HL-60 (cell line): ENCODE data around the gene CD200R1L.
A peak's percentile ranks its signal among the peaks of the same experiment; 100 is the strongest.

Experiments used
- DNase-seq, 2 experiments: peaks; one replicate each; pipeline ENCODE4 v3.0.0-alpha.2; 2010 to 2020; ENCODE audit warnings: low read depth in 1 of 2, low spot score in 1 of 2
- H3K27ac ChIP-seq: fragments of 250-450 bp; sonication (Bioruptor Pico); replicated peaks from 2 replicates; pipeline ENCODE4 v1.5.1; 2020; ENCODE audit warnings: mild to moderate bottlenecking, moderate library complexity
- H3K27me3 ChIP-seq: fragments of 250-450 bp; sonication (Bioruptor Pico); 2 replicates; pipeline ENCODE4 v1.5.1; 2021; ENCODE audit warnings: mild to moderate bottlenecking, moderate library complexity; ENCODE audit not compliant: insufficient read depth, poor library complexity, severe bottlenecking
- H3K4me3 ChIP-seq: replicated peaks from 2 replicates; pipeline ENCODE4 v1.5.1; 2011; ENCODE audit warnings: mild to moderate bottlenecking, control low read depth, low read length; ENCODE audit not compliant: insufficient read depth
- GABPA ChIP-seq: IDR thresholded peaks from 2 replicates; pipeline ENCODE4 v1.6.1; 2012; ENCODE audit warnings: low read depth
- POLR2AphosphoS5 ChIP-seq: IDR thresholded peaks from 2 replicates; pipeline ENCODE4 v1.6.1; 2012; ENCODE audit warnings: low read depth
- SPI1 ChIP-seq: IDR thresholded peaks from 2 replicates; pipeline ENCODE4 v1.6.1; 2012; ENCODE audit warnings: low read depth, mild to moderate bottlenecking, borderline replicate concordance
- TF ChIP-seq, protein P1 (sequence below): IDR thresholded peaks from one replicate; pipeline ENCODE4 v1.5.1; 2011; ENCODE audit warnings: low read length, control low read depth, inconsistent platforms; ENCODE audit not compliant: insufficient read depth
- TF ChIP-seq, protein P2 (sequence below): IDR thresholded peaks from 2 replicates; pipeline ENCODE4 v1.6.1; 2012; ENCODE audit warnings: low read depth; ENCODE audit not compliant: insufficient replicate concordance

CD200R1L gene

DNA sequence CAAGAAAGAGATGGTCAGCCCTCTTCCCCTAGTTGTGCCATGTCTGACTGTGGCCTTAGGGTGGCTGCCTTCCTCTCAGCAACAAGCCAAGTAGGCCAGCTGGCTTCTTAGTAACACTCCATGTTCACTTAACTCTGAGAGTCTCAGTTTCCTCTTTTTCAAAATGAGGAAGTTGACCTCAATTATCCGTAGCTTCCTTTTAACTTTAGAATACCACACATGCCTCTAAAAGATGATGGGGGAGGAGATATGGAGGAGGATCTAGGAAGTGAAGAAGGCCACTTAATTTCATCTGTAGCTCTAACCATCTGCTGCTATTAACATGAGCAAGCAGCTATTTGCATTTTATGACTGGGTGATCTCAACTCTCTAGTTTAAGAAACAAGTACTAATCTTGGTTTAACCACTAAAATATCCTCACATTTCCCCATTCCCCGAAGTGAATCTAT lies 32.9 kb downstream of the CD200R1L start:
- peak overlapping the region; percentile 66 for H3K27ac ChIP-seq
- H3K27me3 ChIP-seq = no peaks in the 10 kb centered on the region
- peak; percentile 76 to 87 for DNase-seq
- no peak for TF ChIP-seq POLR2AphosphoS5
- TF ChIP-seq SPI1 = peak; percentile 92
- TF ChIP-seq, protein P1, sequence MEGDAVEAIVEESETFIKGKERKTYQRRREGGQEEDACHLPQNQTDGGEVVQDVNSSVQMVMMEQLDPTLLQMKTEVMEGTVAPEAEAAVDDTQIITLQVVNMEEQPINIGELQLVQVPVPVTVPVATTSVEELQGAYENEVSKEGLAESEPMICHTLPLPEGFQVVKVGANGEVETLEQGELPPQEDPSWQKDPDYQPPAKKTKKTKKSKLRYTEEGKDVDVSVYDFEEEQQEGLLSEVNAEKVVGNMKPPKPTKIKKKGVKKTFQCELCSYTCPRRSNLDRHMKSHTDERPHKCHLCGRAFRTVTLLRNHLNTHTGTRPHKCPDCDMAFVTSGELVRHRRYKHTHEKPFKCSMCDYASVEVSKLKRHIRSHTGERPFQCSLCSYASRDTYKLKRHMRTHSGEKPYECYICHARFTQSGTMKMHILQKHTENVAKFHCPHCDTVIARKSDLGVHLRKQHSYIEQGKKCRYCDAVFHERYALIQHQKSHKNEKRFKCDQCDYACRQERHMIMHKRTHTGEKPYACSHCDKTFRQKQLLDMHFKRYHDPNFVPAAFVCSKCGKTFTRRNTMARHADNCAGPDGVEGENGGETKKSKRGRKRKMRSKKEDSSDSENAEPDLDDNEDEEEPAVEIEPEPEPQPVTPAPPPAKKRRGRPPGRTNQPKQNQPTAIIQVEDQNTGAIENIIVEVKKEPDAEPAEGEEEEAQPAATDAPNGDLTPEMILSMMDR = peak; percentile 13
- TF ChIP-seq, protein P2, sequence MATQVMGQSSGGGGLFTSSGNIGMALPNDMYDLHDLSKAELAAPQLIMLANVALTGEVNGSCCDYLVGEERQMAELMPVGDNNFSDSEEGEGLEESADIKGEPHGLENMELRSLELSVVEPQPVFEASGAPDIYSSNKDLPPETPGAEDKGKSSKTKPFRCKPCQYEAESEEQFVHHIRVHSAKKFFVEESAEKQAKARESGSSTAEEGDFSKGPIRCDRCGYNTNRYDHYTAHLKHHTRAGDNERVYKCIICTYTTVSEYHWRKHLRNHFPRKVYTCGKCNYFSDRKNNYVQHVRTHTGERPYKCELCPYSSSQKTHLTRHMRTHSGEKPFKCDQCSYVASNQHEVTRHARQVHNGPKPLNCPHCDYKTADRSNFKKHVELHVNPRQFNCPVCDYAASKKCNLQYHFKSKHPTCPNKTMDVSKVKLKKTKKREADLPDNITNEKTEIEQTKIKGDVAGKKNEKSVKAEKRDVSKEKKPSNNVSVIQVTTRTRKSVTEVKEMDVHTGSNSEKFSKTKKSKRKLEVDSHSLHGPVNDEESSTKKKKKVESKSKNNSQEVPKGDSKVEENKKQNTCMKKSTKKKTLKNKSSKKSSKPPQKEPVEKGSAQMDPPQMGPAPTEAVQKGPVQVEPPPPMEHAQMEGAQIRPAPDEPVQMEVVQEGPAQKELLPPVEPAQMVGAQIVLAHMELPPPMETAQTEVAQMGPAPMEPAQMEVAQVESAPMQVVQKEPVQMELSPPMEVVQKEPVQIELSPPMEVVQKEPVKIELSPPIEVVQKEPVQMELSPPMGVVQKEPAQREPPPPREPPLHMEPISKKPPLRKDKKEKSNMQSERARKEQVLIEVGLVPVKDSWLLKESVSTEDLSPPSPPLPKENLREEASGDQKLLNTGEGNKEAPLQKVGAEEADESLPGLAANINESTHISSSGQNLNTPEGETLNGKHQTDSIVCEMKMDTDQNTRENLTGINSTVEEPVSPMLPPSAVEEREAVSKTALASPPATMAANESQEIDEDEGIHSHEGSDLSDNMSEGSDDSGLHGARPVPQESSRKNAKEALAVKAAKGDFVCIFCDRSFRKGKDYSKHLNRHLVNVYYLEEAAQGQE = no peak
- no peak for TF ChIP-seq GABPA
- no peak overlapping the region for H3K4me3 ChIP-seq

DNA sequence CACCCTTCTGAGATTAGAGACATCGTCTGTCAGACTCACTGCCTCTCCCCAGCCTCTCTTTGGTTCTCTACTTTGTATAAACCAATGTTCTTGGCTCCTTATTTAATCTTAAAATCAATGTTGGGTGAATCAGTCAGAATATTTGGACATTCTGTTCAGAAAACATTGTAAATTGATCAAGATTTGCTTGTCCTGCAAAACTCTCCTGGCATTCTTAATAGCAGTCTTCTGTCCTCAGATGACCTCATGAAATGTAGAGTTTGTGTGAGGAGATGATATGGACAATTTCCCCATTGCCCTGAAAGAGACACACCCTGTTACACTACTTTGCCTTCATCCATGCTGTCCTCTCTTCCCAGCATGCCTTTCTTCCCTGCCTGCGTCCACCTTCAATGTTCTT lies 33.6 kb downstream of the CD200R1L start:
- TF ChIP-seq POLR2AphosphoS5 (no peak), SPI1 (no peak), GABPA (no peak)
- TF ChIP-seq, protein P2 = no peak
- TF ChIP-seq, protein P1 = no peak
- DNase-seq = no peak
- H3K27me3 ChIP-seq = no peaks in the 10 kb centered on the region
- H3K4me3 ChIP-seq = no peak overlapping the region
- H3K27ac ChIP-seq = peak overlapping the region; percentile 39

DNA sequence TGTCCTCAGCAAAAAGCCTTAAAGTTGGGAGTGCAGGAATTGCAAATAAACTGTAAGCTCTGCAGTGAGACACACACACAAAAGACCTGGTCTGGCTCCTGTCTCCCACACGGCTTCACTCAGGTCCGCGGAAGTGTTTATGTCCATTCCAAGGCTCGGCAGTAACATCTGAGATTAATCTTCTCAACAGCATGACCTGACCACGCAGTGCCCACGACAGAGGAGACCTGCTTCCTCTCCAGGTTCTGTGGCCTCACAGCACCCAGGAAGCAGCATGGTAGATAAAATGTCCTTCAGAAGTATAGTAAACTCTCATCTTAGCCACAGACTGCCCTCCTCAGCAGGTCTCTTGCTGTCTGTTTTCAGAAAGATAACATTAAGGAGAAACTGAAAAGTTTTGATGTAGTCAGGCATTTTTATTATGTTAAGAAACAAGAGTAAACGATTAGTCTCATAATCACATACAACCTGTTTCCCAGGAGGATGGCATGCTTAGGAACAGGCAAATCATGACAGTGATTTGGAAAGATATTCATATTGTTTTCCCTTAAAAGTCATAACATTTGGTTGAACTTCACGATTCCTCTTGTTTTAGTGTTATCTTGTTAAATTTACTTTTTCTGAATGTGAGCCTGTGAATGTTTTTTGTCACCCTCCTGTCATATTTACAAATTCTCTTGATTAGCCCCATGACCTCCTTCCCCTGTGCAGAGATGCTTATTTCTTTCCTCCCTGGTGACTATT lies 34.6 kb downstream of the CD200R1L start:
- Histone ChIP-seq H3K27me3 (no peaks in the 10 kb centered on the region), H3K4me3 (no peak overlapping the region), H3K27ac (no peak overlapping the region)
- no peak for TF ChIP-seq SPI1
- TF ChIP-seq, protein P2 = no peak
- no peak for TF ChIP-seq POLR2AphosphoS5
- no peak for TF ChIP-seq GABPA
- TF ChIP-seq, protein P1 = no peak
- DNase-seq = peak in 1 of 2 experiments; percentile 19
